HG03442 (cell line): ENCODE measurements around the gene TMEM82.

Experiments used
- ATAC-seq: cut with Tn5 transposase; IDR thresholded peaks from one replicate; pipeline ENCODE4 v1.9.1; 2021; ENCODE audit warnings: mild to moderate bottlenecking, moderate library complexity; ENCODE audit not compliant: unreplicated experiment

TMEM82 gene

DNA sequence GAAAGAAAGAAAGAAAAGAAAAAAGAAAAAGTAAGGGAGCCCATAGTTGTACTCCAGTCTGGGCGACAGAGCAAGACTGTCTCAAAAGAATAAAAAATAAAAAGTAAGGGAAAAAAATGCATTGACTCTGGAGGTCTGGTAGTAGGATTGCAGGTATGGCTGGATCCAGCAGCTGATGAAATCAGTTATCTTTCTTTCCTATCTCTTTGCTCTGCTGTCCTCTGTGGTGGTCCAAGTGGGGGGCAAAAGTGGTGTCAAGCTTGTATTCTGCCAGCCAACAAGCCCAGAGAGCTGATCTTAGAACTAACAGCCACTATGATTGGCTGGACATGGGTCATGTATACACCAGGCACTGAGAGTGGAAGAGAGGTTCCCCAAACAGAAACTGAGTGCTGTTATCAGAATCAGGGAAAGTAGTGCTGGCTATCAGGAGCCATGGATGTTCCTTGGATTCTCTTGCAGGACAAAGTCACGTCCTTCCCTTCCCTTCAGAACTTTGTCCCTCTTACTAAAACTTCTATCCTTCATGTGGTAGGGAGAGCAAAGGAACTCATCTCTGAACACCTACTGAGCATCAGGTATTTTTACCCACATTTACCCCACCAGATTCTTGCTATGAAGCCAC lies 12.8 kb downstream of the TMEM82 start:
- no peak for ATAC-seq

DNA sequence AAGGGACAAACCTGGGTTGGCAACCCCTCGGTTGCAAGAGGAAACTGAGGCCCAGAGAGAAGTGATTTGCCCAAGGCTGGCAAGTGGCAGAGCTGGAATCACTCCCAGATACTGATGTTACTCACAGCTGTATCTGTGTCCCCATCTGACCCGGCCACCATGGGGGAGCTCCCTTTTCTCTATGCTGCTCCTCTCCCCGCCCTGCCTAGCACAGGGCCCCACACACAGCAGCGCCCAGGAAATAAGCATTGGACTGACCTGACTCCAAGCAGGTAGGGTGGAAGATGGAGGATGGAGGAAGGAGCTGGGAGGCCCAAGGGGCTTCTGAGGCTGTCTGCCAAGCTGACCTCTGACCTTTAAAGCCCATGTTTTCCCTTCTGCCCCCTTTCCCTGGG lies 13.3 kb downstream of the TMEM82 start:
- ATAC-seq = no peak

DNA sequence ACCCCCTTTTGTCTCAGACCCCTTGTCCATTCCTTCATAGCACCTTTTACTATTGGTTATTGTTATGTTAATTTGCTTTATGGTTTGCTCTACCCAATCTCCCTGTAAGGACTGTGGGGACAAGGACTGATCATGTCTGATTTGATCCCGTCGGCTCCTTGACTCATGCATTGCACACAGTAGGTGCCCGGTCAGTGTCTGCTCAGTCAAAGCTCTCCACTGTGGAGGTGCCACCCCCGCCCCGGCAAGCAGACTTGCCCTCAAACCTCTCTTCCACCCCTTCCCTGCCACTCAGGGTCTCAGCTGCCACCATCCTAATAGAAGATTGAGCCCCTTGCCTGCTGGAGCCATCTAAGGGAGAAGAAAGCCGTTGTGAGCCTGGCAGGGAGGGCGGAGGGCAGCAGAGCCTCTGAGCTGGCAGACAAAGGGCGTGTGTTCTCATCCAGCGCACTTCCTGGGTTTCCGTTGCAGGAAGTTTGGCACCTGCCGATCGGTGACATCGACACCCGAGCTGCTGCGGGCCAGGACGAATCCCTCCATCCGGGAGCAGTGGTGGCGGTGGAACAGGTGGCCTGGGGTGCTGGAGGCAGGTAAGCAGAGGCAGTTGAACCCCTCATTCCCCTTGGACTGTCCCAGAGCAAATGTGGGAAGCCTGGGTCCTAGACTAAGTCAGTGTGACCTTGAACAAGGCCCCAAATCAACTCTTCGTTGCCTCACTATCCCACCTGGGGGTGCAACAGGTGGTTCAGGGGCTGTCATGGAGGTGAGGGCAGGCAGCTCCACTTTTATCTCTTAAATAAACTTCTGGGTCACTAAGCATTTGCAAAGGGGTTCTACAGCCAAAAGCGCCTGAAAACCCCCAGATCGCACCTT lies 14.1 kb downstream of the TMEM82 start:
- no peak for ATAC-seq

DNA sequence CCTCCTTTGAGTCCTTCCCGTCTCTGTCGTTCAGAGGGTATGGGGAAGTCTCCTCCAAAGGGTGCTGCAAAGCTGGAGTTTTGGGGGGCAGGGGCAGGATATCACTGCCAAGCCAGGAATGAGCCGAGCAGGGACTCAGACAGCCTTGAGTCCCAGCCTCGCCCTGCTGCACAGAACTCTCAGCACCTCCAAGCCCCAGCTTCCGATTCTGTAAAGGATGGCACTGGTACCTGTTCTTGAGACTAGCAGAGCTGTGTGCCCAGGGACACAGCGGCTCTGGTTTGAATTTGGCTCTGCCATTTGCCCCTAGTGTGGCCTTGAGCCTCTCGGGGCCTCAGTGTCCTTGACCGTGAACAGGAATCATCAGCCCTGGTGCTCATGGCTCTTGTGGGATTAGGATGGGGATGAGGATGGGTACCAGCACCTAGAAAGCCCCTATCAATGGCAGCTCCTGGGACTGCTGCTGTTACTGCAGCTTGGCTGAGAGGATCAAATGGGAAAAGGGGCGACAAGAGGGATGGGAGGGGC lies 14.8 kb downstream of the TMEM82 start:
- no peak for ATAC-seq

DNA sequence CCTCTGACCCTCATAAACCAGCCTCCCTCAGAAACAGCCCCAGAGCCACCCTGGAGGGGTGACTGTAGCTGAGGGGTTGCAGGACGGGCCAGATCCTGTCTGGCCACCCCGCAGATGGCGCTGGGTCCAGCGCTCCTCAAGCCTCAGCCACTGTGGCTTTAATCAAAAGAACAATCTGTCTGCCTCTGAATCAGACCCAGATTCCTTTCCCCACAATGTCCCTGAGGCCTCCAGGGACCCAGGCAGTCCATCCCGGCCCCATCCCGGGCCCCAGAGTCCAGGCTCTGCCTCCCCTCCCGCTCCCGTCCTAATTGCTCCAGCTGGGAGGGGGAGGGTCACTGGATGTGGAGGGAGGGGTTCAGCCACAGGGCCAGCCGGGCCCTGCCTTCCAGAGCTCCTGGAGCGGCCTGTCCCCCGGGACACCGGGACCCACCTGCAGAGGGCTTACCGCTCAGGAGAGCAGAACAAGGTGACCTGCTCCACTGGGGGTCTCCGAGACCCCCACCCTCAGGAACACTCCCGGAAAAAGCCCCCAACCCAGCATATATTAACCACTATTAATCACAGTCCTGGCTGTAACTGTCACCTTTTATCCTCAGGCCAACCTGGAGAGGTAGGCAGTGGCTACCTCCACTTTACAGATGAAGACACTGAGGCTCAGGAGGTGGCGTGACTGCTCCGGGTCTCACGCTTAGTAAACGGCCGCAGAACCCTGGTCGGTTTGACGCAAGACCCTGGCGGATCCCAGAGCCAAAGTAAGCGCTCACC lies 15.5 kb downstream of the TMEM82 start:
- no peak for ATAC-seq

DNA sequence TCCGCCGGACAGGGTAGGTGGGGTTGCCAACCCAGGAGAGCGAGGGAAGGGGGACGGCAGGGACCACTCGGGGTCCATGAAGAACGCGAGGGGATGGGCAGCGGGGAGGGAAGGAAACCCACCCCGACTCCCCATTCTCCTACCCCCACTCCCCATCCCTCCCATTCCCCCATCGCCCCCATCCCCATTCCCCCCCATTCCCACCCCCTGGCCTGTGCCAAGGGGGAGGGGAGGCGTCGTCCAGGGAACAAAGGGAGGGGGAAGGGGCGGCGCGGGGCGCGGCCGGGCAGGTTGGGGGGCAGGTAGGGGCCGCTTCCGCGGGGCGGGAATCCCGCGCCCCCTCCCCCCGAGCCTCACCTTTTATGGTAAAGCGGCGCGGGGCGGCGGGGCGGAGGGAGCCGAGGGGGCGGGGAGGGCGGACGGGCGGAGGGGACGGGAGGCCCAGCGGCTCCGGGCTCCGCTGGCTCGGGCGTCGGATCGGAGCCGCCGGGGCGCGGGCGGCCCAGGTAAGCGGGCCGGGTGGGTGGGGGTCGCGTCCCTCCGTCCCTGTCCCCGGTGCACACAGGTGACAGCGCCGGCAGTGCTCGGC lies 16.1 kb downstream of the TMEM82 start, which contains the start of gene FBLIM1:
TSS of gene FBLIM1 (plus strand) at position 453 of the 589 bp plus-strand sequence. CDS start 6,189 bp downstream, outside the sequence.
- ATAC-seq = no peak

DNA sequence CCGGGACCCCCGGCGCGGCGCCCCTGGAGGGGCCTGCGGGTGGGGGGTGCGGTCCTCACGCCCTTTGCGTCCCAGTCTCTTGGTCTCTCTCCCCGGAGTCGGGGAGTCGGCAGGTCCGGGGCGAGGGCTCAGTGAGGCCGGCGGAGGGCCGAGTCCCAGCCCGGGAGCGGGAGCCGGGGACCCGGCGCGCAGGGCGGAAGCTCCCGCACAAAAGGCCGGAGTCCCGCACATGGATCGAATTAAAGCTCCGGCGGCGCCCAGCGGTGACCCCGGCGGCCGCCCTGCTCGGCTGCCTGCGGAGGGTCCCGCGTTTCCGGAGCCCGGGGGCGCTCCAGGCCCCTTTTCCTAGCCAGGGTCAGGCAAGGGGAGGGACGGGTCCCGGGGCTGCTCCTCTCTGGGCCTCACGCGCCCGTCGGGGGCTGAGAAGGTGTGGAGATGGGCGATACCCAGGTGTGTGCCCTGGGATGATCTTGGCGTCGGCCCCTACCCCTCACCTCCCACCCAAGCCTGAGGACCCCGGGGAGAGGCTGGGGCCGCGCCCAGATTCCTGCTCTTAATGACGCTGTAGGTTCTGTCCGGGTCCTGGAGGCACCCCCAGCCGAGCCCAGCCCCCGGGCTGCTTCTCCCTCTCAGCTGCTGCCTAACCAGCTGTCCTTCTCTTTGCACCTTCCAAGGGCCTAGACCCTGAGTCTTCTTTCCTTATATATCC lies 16.8 kb downstream of the TMEM82 start:
- no peak for ATAC-seq

DNA sequence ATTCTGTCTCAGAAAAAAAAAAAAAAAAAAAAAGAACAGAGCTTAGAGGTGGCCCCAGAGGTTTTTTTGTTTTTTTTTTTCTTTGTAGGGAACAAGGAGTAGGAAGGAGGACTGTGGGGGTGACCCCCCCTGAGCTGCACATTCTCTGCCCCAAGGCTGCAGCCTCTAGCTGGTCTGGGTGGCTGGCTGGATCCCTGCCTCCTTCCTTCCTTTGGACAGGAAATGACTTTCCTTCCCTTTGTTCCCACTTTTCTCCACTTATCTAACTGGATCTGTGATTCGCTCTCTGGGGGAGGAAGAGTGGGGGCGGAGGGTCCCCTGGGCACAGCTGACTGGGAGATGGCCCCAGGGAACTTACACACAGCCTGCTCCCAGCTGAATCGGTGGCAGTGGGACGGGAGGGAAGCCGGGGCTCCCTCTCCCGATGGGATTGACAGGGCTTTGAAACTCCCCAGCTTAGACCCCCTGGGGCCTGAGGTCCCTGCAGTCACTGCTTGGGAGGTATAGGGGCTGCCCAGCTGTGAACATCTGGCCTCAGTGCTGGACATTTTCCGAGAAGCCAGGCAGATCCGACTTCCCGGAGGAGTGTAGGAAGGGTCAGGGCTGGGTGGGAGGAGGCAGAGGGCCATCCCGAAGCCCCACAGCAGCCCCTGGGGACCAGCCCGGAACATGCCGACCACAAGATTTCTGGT lies 18.4 kb downstream of the TMEM82 start:
- no peak for ATAC-seq

DNA sequence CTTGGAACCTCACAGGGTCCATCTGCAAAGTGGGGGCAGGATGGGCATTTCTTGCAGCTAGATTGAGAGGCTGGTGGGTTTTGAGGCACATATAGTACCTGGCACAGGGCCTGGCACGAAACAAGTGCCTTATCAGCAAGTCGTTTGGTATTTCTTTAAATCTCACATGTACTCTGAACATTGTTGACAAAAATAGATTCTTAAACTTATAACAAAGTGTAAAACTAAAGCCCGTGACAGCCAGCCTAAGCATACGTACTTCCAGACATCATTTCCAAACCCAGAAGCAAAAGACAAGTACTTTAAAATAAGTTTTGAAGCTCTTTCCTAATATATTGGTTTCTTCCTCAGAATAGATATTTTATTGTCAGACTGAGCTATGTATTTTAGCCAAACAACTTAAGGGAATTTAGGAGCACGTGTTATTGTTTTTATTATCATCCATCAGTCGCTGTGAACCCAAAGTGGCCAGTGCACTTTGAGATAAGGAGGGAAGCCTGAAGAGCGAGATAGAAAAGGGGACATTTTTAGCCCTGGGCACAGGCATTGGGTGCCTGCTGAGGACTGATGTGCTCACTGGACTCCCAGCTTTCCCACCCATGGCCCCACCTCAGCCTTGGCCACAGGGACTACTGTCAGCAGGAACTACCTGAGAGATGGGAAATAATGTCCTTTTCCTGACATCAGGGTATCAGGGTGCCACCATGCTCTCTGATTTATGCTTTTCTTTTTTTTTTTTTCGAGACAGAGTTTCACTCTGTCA lies 19.2 kb downstream of the TMEM82 start:
- ATAC-seq = no peak

DNA sequence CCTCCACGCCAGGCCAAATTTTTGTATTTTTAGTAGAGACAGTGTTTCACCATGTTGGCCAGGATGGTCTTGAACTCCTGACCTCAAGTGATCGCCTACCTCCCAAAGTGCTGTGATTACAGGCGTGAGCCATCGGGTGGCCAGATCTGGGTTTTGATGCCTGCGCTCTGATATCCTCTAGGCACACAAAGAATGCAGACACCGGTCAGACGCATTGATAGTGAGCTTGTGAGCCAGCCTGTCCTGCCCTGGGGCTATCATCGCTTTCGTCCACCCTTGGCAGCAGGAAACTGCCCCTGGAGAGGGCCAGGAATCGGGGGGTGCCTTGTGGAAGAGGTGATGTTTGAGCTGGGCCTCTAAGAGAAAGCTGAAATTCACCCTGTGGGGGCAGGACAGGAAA lies 20.2 kb downstream of the TMEM82 start:
- ATAC-seq = no peak

DNA sequence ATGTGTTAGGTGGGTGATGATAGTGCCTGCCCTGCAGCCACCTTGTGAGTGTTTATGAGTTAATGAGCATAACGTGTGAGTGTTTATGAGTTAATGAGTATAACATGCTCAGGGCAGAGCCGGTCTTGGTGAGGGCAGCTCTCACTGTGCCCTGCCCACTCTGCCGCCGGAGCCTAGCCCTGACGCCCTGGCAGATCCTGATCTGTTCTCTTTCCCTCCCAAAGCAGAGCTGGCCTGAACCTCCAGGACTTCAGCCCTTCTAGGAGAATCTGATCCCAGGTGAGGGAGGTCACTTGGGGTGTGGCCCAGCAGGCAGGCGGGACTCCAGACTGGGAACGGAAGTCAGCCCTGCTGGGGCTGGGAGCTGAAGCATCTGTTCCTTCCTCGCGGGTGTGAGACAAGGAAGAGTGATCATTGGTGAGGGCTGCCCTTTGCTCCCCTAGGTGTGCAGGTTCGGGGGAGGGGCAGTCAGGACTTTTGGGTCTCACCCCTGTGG lies 22.0 kb downstream of the TMEM82 start:
- no peak for ATAC-seq

DNA sequence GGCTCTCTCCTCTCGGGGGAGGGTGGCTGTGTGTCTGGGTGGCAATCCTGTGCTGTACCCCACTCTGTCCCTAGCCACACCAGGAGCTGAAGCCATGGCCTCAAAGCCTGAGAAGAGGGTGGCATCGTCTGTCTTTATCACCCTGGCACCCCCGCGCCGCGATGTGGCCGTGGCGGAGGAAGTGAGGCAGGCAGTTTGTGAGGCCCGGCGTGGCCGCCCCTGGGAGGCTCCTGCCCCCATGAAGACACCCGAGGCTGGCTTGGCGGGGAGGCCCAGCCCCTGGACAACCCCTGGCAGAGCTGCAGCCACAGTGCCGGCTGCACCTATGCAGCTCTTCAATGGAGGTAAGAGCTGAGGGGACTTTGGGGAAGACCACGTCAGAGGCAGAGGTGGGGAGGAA lies 22.6 kb downstream of the TMEM82 start:
- ATAC-seq = no peak

DNA sequence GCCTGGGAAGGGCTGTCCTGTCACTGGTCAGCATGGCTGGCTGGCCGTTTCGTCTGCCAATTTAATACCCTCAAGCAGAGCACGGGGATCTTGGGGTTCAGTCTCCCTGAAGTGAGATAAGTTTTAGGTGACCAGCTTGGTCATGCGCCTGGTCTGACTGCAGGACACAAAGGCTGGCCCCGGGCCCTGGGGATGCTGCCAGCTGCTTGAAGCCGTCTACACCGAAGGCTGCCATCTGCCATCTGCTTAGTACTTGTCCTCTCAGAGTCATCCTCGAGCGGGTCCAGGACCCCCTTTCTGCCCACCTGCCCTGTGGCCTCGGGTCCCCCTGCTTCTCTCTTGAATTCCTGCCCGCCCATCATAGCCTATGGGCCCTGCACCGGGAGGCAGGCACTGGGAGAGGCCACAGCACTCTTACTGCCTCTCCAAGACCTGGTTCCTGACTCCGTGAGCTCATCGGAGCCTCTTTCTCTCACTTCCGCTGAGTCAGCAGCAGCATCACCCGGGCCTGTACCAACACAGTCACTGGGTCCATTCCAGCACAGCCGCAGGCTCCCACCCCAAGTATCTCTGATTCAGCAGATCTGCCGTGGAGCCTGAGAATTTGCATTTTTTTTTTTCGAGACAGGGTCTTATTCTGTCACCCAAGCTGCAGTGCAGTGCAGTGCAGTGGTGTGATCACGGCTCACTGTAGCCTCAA lies 23.3 kb downstream of the TMEM82 start:
- no peak for ATAC-seq

DNA sequence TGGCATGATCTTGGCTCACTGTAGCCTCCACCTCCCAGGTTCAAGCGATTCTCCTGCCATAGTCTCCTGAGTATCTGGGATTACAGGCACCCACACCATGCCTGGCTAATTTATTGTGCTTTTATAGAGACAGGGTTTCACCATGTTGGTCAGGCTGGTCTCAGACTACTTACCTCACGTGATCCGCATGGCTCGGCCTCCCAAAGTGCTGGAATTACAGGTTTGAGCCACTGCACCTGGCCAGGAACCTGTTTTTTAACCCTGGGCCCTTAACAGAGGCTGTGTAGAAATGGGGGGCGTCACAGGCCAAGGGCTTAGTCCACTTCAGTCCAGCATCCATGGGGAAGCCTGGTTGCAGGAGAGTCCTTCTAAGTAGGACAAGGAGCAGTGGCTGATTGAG lies 25.6 kb downstream of the TMEM82 start:
- ATAC-seq = no peak

DNA sequence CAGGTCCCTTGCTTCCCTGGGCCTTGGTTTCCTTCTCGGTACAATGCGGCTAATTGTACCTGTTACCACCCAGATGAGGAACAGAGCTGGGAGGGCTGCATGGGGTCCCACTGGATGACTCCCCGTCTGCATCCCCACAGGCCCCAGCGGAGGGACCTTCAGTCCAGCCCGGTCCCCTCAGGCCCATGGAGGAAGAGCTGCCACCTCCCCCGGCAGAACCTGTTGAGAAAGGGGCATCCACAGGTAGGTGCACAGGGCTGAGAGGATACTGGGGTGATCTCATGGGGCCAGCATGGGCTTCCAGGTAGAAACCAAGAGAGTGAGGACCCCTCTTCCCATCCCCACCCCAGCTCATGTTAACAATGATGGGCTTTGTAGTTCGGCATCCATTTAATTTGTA lies 26.1 kb downstream of the TMEM82 start:
- ATAC-seq = no peak

DNA sequence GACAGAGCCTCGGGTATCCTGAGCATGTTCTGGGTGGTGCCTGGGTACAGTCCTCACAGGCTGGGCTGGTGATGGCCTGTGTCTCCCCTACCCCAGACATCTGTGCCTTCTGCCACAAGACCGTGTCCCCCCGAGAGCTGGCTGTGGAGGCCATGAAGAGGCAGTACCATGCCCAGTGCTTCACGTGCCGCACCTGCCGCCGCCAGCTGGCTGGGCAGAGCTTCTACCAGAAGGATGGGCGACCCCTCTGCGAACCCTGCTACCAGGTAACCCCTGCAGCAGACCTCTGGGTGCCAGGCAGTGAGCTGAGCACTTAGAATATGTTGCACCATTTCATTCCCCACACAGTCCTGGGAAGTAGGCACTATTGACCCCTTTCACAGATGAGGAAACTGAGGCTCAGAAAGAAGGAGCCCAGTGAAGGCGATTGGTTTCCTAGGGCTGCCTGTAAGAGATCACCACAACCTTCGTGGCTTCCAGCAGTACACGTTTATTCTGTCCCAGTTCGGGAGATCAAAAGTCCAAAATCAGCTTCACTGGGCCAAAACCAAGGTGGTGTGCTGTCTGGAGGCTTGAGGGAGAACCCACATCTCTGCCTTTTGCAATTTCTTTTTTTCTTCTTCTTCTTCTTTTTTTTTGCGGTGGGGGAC lies 28.1 kb downstream of the TMEM82 start:
- no peak for ATAC-seq

DNA sequence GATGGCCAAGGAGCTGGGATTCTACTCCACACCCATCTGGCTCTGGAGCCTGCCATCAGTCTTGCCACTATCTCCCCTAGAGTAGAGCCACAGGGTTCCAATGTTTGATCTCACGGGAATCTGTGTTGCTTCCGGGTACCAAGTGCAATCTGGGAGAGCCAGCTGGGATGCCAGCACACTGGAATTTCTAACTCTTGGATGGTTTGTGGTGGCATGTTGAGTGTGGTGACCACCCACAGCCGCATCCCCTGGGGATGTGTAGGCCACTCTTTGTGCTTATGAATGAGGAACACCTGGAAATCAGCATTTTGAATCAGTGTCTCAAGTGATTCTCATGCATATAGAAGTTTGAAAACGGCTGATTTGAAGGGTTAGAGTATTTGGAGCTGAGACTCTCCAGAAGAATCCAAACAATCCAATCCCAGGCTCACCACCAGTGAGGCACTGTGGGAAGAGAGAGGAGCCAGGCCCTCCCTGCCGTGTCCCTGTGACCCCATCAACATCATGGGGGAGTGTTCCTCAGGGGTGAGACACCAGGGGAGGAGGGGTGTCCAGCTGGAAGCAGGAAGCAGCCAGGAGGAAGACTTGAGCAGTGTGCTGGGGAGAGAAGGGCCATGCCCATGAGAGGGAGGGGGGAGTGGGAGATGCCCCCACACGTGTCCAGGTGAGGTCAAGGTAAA lies 29.7 kb downstream of the TMEM82 start:
- no peak for ATAC-seq
